Epithelial cell of prostate (primary cell): ENCODE measurements around the gene NACA2.
"Not testable (repeated sequence)": the region's sequence is repeated elsewhere in the genome, so short reads cannot be mapped to it uniquely, and the experiment has no call there.

Experiments
- DNase-seq: peaks from one replicate; pipeline ENCODE4 v3.0.0-alpha.2; 2011; ENCODE audit warnings: low read depth, low spot score
- H3K27ac ChIP-seq: fragments of 450-650 bp; 2 replicates; pipeline ENCODE4 v1.5.1; 2017; ENCODE audit warnings: mild to moderate bottlenecking

Gene NACA2

GRCh38 chr17:61580502-61580901 lies 10.5 kb downstream of the NACA2 start:
- no peak for DNase-seq
- no peak overlapping the region for H3K27ac ChIP-seq

- DNase-seq: no peak
- no peak overlapping the region for H3K27ac ChIP-seq
Measured at GRCh38 chr17:61579961-61580360, 11.1 kb downstream of the NACA2 start.

DNA sequence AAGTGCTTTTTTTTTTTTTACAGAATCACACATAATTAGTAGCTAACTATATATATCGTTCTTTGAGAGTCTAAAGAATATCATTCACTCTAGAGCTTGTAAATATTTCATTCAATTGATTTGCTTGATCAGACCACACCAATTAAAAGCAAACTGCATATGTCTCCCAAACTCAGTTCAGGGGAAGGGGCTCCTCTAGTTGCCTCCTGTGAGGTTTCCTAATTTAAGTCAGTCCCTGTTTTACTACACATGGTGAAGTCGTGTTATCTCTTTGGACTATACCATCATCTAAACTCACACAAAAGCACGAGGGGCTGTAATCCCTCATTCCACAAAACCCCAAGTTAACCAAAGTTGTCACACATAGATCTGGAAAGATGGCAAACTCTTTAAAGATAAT lies 11.7 kb downstream of the NACA2 start:
- H3K27ac ChIP-seq: no peak overlapping the region
- DNase-seq: no peak

GRCh38 chr17:61578645-61579044 lies 12.4 kb downstream of the NACA2 start:
- H3K27ac ChIP-seq: no peak overlapping the region
- no peak for DNase-seq

GRCh38 chr17:61575983-61576382 lies 15.0 kb downstream of the NACA2 start:
- no peak overlapping the region for H3K27ac ChIP-seq
- DNase-seq: no peak

GRCh38 chr17:61575352-61575975 lies 15.6 kb downstream of the NACA2 start:
- no peak overlapping the region for H3K27ac ChIP-seq
- no peak for DNase-seq

GRCh38 chr17:61574542-61575351 lies 16.3 kb downstream of the NACA2 start:
- no peak for DNase-seq
- H3K27ac ChIP-seq: no peak overlapping the region

DNA sequence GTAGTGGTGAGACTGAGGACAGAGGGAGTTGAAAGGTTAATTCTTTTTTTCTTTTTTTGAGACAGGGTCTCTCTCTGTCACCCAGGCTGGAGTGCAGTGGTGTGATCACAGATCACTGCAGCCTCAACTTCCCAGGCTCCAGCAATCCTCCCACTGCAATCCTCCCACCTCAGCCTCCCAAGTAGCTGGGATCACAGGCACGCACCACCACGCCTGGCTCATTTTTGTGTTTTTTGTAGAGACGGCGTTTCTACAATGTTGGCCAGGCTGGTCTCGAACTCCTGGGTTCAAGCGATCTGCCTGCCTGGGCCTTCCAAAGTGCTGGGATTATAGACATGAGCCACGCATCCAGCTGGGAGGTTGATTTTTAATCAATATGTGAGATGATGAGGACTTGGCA lies 18.5 kb downstream of the NACA2 start:
- not testable (repeated sequence) for DNase-seq

GRCh38 chr17:61571624-61572023 lies 19.4 kb downstream of the NACA2 start:
- DNase-seq: no peak
- no peak overlapping the region for H3K27ac ChIP-seq

More for the DNA sequence above, 18.5 kb downstream of the NACA2 start:
- H3K27ac ChIP-seq: not testable (repeated sequence)

GRCh38 chr17:61570118-61570517 lies 20.9 kb downstream of the NACA2 start:
- no peak for DNase-seq
- no peak overlapping the region for H3K27ac ChIP-seq

DNA sequence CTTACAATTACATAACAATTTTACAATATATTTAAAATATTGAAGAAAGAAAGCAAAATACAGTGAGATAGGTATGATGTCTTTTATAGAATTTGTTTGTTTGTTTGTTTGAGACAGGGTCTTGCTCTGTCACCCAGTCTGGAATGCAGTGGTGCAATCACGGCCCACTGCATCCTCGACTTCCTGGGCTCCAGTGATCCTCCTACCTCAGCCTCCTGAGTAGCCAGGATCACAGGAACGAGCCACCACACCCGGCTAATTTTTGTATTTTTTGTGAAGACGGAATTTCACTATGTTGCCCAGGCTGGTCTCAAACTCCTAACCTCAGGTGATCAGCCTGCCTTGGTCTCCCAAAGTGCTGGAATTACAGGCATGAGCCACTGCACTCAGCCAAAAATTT lies 21.5 kb downstream of the NACA2 start:
- not testable (repeated sequence) for DNase-seq, H3K27ac ChIP-seq

DNA sequence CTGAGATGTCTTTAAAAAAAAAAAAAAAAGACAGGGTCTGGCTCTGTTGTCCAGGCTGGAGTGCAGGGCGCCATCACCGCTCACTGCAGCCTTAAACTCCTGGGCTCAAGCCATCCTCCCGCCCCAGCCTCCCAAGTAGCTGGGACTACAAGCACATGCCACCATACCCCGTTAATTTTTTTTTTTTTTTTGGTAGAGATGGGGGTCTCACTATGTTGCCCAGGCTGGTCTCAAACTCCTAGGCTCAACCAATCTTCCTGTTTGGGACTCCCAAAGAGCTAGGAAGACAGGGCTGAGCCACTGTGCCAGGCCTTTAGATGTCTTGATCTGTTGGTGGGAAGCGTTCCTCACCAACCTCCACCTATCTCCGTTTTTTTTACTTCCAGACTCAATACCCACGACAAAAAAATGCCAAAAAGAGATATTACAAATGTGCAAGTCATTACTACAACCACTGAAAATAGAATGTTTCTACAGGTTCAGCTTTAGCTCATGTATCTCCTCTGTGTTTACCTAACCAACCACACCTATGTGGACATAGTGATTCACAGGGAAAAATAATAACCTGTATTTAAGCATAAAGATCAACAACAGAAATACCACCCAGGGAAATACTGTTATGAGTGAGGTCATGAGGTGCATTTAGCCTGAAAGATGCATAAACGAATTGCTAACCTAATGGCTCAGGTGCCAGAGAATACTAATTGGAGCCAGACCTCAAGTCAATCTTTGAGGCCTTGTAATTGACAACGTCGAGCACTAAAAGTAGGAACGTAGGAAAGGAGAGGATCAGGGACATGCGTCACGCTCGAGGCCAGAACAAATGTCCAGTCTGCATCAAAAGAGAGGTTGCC lies 22.6 kb downstream of the NACA2 start:
- DNase-seq: peak; percentile 81
- H3K27ac ChIP-seq: peak overlapping the region; percentile 72

DNA sequence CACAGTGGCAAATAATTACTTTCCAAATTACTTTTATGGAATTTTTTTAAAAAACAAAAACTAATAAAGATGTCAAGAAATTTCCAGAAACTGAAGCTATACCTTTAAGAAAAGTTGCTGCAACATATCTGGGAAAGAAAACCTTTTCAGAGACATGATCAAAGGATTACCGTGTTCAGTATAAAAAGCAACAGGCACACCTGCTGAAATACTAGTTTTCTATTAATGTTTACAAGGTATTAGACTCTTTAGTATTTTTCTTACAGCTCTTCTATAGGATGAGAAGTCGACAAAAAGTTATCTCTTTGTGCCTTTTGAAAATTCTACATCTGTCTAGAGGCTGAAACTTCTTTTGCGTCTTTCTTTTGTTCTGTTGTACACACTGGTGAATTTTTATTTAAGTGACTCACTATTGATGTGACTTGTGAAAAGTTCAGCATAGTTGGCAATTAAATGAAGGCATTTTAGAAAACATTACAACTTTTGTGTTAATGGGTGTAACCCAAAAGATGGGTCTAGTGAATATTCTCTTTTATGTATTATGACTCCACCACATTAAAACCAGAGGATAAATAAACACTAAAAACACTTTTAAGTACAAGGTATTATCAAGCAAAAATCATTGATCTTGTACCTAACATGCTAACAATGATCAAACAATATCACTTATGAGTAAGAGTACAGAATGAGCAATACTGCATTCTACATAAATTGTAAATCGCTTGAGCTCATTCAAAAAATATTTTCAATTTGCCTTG lies 23.8 kb downstream of the NACA2 start:
- no peak for DNase-seq

DNA sequence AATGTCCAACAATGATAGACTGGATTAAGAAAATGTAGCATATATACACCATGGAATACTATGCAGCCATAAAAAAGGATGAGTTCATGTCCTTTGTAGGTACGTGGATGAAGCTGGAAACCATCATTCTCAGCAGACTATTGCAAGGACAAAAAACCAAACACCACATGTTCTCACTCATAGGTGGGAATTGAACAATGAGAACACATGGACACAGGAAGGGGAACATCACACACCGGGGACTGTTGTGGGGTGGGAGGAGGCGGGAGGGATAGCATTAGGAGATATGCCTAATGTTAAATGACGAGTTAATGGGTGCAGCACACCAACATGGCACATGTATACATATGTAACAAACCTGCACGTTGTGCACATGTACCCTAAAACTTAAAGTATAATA lies 24.6 kb downstream of the NACA2 start:
- H3K27ac ChIP-seq, DNase-seq: not testable (repeated sequence)

More for the DNA sequence above, 23.8 kb downstream of the NACA2 start:
- peak overlapping the region; percentile 72 for H3K27ac ChIP-seq

GRCh38 chr17:61565850-61566249 lies 25.2 kb downstream of the NACA2 start:
- not testable (repeated sequence) for DNase-seq, H3K27ac ChIP-seq

DNA sequence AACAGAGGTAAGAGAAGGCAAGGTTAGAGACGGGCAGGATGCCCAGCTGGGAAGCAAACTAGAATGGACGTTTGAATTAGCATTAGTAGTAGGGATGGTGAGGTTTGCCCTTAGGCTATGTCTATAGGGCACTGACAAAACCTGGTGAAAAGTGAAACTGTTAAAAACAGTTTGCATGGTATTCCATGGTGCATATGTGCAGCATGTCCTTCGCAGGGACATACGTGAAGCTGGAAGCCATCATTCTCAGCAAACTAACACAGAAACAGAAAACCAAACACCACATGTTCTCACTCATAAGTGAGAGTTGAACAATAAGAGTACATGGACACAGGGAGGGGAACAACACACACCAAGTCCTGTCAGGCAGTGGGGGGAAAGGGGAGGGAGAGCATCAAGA lies 25.8 kb downstream of the NACA2 start:
- H3K27ac ChIP-seq: no peak overlapping the region

DNA sequence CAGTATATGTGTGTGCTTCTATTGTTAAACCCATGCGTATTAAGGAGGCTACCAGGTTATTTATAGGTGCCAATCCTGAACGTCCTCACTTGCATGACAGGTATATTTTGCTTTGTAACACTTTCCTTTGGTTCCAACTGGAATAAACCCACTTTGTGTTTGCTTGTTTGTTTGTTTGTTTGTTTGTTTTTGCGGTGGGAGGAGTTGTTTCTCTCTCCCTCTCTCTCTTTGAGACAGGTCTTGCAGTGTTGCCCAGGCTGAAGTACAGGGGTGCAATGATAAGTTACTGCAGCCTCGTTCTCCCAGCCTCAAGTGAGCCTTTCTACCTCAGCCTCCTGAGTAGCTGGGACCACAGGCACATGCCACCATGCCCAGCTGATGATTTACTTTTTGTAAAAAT lies 28.7 kb downstream of the NACA2 start:
- no peak for DNase-seq
- no peak overlapping the region for H3K27ac ChIP-seq

More for the DNA sequence above, 25.8 kb downstream of the NACA2 start:
- DNase-seq: no peak

- no peak for DNase-seq
- H3K27ac ChIP-seq: no peak overlapping the region
Measured at GRCh38 chr17:61561354-61561753, 29.7 kb downstream of the NACA2 start.

DNA sequence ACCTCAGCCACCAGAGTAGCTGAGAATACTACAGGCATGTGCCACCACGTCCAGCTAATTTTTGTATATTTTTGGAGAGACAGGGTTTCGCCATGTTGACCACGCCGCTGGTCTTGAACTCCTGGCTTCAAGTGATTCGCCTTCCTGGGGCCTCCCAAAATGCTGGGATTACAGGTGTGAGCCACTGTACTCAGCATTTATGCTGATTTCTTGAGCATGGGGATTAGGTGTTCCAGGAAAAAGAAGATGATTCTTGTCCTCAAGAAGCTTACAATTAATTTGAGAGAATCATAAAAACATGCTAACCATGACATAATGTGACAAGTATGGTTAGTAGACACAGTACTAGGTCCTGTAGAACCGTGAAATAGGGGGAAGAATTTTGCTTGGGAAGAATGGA lies 30.9 kb downstream of the NACA2 start:
- H3K27ac ChIP-seq: no peak overlapping the region
- DNase-seq: no peak
